Stimulated activated CD4-positive, alpha-beta T cell treated with anti-CD3 and anti-CD28 coated beads, Interleukin-4, amount 100 ng/mL, for 48 hours (primary cell): Measurements from ENCODE around the gene SLC46A2.
A peak's percentile ranks its signal among the peaks of the same experiment; 100 is the strongest.

ENCODE experiments used
- DNase-seq, 2 donors: peaks; one replicate each; pipeline ENCODE4 v3.0.0-alpha.2; 2020; ENCODE audit warnings: low read depth in 2 of 2

The SLC46A2 gene

GRCh38 chr9:112886351-112886750, 4.3 kb downstream of the SLC46A2 start:
- DNase-seq = no peak

GRCh38 chr9:112885324-112885723, 5.4 kb downstream of the SLC46A2 start:
- no peak for DNase-seq

- DNase-seq = no peak
These were observed 6.0 kb downstream of the SLC46A2 start for GRCh38 chr9:112884721-112885120.

GRCh38 chr9:112884101-112884500, 6.6 kb downstream of the SLC46A2 start:
- DNase-seq = no peak

DNA sequence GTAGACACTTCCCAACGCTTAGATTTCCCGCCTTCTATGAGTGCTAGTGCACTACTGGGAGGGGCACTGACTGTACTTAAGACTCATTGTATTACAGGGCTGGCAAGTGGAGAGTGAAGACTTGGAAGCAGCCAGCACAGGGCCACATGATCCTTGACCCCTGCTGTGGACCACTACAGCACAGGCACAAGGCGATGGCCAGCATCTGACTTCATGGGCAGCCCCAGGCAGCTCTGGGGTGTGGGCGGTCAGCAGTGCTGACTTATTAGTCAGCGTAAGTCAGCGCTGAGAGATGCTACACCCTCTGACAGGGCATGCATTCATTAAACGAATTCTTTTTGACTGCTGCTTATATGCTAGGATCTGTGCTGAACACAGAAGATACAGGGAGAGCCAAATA, 9.3 kb downstream of the SLC46A2 start:
- DNase-seq = no peak

DNA sequence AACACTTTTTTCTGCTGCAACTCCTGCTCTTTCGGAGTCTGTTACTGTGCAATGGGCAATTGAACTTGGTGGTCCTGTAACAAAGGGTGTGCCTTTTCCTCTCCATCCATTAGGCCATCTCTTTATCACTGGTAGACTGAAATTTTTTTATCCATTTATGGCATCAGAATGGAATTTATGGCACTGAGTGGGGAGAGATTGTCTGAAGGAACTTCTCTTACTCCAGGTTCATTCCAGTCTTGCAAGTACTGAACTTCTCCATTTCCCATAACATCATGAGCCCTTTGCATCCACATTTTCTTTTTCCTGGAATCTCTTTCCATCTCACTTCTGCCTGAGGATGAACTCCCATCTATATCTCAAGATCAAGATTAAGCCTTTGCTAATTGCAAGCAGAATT, 10.0 kb downstream of the SLC46A2 start:
- DNase-seq = no peak

DNA sequence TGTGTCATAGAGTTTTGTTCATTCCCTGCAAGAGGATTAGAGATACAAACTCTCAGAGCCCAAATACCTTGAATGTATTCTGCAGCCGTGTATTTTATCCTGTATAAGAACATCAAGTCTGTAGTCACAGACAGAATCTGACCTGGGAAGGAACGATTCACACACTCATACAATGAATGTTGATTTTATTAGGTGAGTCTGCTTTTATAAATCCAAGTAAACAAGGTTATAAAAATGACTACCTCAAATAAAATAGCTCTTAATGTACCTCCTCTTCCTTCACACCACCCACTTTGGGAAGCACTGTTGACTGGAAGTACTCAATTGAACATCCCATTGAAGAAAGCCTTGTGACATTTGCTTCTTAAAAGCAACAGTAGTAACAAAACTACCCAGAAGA, 11.9 kb downstream of the SLC46A2 start:
- no peak for DNase-seq

DNA sequence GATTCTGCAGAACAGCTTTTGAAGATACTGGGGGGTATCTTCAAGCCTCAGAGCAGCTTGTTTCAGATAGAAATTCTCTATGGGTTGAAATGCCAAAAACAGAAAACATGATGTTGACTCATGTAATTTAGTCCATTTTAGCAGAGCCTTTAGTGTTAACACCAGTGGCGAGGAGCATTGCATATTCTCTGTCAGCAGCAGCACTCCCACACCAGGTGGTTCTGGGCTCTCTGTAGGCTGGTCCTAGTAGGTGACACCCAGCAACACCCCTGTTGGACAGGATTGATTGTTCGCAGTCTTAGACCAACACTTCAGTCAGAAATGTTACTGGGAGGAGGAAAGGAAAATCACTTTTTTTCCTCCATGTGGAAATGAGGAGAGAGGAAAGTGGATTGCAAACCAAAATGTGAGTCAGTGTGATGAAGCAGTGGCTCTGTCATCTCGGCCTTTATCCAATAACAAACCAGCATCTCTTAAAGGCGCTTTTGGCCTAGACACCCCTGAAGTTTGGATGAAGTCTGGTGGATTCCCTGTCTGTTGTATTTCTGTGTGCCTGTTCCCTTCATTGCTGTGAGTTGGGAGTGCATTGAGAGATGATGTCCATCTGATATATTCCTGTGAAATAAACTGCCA, 16.8 kb downstream of the SLC46A2 start:
- DNase-seq = no peak

DNA sequence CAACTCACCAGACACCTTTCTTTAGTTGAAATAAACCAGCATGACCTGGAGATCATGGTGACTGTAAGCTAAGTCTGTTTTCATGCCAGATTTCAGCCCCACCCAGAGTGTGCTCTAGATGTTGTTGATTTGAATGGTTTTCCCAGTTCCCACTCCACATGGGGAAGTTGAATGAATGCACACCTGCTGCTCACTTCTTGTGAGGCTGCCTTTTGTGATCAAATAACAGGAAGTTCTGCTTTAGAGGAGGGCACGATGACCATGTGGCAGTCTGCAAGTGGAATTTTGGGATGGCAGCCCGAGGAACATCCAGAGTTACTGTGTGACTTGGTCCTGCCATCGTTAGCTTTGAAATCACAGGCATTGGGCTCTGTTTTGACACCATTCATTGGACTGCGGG, 18.7 kb downstream of the SLC46A2 start:
- DNase-seq = no peak

- DNase-seq = no peak
These were observed 20.1 kb downstream of the SLC46A2 start for GRCh38 chr9:112870556-112870955.

- DNase-seq = no peak
These were observed 20.8 kb downstream of the SLC46A2 start for GRCh38 chr9:112869917-112870316.

DNA sequence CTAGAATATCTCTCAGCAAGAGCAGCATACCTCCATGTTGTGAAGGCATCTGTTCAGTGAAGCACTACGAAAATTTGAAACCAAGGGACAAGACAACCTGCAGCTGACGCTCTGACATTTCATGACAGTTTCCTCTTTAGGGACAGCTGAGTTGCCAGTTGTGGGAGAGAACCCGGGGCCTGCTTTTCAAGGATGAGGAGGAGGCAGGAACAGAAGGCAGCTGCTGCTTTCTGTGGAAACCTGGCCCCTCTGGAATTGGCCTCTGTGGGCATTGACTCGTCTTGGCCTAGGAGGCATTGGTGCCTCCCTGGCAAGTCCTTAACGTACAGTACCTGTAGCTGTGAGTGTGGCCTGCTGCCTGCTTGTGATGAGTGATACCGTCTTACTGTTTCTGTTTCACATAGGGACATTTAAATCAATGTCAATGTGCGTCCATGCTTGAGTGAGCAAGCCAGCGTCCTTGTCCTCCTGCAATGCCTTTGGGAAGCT, 21.6 kb downstream of the SLC46A2 start:
- no peak for DNase-seq

DNA sequence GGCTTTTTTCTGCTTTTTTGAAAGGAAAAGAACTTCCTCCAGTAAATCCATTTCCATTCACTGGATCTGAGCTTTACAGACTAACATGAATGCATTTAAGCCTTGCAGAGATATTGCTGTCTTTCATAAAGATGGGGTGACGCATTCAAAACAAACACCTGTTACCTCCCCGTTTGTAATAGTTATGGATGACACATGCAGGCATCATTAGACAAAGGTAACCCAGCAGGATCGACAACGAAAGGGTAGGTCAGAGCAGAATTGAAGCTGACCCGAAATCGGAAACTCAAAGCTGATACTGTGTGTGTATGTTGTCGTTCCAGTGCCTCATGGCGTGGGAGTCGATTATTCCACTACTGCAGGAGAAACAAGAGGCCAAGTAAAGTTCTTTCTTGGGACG, 22.2 kb downstream of the SLC46A2 start:
- DNase-seq = no peak

DNA sequence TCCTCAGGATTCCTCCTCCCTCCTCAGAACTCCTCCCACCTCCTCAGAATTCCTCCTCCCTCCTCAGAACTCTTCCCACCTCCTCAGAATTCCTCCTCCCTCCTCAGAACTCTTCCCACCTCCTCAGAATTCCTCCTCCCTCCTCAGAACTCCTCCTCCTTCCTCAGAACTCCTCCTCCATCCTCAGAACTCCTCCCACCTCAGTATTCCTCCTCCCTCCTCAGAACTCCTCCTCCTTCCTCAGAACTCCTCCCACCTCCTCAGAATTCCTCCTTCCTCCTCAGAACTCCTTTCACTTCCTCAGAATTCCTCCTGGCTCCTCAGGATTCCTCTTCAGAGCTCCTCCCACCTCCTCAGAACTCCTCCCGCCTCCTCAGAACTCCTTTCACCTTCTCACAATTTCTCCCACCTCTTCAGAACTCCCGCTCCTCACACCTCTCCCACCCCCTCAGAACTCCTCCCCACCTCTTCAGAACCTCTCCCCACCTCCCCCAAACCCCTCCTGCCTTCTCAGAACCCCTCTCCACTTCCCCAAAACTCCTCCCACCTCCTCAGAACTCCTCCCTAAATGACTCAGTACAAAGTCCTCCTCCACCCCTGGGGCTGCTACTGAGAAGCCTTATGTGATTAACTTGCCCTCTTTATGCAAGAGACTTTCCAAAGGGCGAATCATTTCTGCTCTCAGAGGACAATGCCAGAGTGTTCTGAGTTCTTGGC, 23.2 kb downstream of the SLC46A2 start:
- peak in 1 of 2 donors; percentile 16 for DNase-seq

DNA sequence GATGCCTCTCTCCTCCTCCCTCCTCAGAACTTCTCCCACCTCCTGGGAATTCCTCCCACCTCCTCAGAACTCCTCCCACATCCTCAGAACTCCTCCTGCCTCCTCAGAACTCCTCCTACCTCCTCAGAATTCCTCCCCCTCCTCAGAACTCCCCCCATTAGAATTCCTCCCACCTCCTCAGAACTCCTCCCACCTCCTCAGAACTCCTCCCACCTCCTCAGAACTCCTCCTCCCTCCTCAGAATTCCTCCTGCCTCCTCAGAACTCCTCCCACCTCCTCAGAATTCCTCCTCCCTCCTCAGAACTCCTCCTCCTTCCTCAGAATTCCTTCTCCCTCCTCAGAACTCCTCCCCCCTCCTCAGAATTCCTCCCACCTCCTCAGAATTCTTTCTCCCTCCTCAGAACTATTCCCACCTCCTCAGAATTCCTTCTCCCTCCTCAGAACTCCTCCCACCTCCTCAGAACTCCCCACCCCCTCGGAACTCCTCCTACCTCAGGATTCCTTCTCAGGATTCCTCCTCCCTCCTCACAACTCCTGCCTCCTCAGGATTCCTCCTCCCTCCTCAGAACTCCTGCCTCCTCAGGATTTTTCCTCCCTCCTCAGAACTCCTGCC, 23.9 kb downstream of the SLC46A2 start:
- DNase-seq = no peak

GRCh38 chr9:112864982-112865381, 25.7 kb downstream of the SLC46A2 start:
- DNase-seq = no peak

DNA sequence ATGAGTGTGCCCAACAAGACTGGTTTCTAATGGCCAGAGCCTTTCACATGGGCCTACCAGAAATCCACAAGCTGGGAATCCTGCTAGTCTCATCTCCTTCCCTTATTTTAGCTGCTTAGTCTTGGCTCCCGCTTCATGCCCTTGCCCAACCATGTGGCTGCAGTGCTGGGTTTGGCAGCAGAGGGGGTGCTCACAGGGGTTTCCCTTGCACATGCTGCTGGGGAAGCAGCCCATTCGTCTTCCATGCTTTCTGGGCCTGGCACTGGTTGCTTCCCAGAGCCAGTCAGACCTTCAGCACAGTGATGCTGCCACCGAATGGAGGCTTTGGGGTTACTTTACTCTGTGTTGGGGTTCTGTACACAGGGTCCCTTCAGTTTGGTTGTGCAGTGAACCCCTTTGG, 26.3 kb downstream of the SLC46A2 start:
- no peak for DNase-seq

DNA sequence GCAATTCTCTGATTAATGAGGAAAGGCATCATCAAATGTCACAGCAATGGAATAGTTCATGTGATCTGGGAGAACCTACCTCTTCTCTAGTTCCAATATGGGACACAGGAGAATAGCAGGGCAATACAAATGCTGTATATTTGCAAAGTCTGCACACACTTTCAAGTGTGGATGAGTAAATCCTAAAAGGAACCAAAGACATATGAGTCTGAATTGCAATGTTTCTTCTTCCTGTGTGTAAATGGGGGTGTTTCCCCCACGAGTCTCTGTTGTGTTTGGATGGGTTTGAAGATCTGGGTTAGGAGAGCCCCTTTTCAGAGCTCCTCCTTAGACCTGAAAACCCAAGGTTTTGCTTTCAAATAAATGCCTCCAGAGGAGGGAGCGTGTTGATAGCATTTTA, 26.9 kb downstream of the SLC46A2 start:
- DNase-seq = no peak

DNA sequence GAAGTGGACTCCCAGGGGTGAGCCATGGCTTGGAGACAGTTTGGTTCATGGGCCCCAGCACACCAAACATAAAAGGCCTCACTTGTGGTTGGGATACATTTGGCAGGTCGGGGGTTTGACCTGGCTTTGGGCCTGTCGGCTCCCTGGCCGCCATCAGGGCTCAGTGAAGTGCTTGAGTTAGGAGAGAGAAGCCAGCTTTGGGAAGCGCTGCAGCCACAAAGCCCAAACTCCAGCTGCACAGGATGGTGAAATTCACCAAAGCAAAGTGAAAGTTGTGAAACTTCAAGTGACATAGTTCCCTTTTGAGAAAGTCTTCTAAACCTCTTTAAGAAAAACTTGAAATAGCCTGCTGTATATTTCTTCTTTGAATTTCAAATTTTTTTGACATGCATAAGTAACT, 27.5 kb downstream of the SLC46A2 start:
- DNase-seq = no peak

DNA sequence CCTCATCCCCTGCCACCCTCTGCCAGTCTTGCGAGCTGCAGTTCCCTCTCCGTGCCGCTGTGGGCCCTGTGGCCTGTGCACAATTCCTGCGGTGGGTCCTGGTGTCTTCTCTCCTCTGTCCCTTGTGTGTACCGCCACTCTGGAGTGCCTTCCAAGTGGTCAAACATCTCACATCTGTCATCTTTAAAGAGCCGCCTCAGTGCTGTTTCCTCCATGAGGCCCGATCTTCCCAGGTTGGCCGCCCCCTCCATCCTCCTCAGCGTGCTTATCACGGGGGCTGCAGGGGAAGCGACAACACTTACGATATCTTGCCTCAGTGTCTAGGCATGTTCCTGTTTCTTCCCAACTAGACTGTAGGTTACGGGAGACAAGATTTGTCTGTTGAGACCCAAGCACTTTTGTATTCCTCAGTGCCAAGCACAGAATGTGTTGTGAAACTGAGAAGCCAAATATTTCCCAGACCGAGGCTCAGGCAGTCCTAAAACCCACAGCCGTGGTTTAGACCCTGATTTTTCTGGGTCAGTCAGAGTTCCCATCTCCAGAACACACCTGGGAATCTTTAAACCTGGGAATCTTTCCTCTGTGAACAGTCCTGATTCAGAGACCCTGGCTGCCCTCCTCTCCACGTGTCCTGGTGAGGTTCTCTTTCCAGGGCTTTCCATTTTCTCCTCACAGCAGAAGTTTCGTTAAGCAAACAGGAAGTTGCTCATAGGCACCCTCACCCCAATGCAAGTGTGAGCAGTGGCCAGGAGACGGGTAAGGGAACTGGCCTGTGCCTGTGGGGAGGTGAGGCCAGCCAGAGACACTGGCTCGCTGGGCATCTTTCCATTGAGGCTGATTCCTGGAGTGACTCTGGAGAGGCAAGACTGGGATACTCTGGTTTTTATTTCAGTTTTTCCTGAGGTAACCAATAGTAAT, 28.8 kb downstream of the SLC46A2 start:
- no peak for DNase-seq

DNA sequence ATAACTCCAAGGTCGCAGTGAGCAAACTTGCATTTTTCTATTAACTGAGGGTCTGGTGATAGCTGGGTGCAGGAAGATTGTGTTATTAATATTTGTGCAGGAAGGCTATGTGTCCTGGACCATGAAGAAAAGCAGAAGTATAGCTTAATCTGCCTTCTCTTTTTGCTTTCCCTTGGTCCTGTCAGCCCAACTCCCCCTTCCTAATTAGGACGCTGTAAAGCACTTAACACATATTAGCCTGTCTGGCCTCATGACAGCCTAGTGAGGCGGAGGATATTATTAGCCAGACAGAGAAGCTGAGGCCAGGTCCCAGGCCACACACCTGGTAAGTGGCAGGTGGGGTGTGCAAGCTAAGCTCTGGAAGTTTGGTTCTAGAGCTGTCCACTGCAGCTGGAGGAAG, 29.5 kb downstream of the SLC46A2 start:
- DNase-seq = no peak

DNA sequence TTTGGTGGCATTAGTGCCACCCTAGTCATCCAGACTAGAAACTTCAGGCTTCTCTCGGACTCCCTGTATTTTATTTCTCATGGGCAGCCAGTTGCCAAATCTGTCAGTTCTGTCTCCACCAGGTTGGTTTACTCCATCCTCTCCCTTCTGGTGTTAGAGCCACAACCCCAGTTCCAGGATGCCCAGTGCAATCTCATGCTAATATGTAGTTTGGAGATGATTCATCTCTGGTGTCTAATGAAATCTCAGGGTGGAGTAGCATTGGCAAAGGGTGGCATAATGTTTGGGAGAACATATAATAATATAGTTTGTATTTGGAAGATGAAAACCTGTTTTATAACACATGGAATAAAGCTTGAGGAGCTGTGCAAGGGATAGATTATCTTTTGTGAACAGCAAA, 30.2 kb downstream of the SLC46A2 start:
- no peak for DNase-seq
